Stimulated activated memory B cell treated with anti-CD40 and anti-IgM and Interleukin-4, amounts not matched to agents 10 μg/mL and 1 μg/mL and 100 μg/mL, for 72 hours (primary cell): ENCODE data around the gene CEP85.

Experiments
- ATAC-seq: fragments of 150-1000 bp; cut with Tn5 transposase; 2 replicates; pipeline ENCODE4 v1.10.0; 2021
- H3K27ac Mint-ChIP-seq: one replicate; pipeline ENCODE4 v1.8.0; 2022; ENCODE audit warnings: mild to moderate bottlenecking, mixed read lengths
- H3K27me3 Mint-ChIP-seq: one replicate; pipeline ENCODE4 v1.8.0; 2022; ENCODE audit warnings: mixed read lengths
- H3K36me3 Mint-ChIP-seq: one replicate; pipeline ENCODE4 v1.8.0; 2022; ENCODE audit warnings: mixed read lengths
- H3K4me1 Mint-ChIP-seq: one replicate; pipeline ENCODE4 v1.8.0; 2022; ENCODE audit warnings: mixed read lengths
- H3K4me3 Mint-ChIP-seq: one replicate; pipeline ENCODE4 v1.8.0; 2022; ENCODE audit warnings: mild to moderate bottlenecking, moderate library complexity, mixed read lengths
- H3K9me3 Mint-ChIP-seq: one replicate; pipeline ENCODE4 v1.8.0; 2022; ENCODE audit warnings: mixed read lengths

Gene CEP85

GRCh38 chr1:26233903-26234643 lies at the start of gene CEP85:
Gene CEP85 (plus strand): TSS chr1:26234200. CDS start chr1:26239784, 5,584 bp downstream.
- no peaks in the 10 kb centered on the region for H3K27me3 Mint-ChIP-seq
- H3K4me1 Mint-ChIP-seq = peaks cover 42% of the 10 kb centered on the region
- peak within 1 kb of the TSS; percentile 87 for H3K27ac Mint-ChIP-seq
- H3K9me3 Mint-ChIP-seq = no peaks in the 10 kb centered on the region
- ATAC-seq = peak; percentile 99
- H3K36me3 Mint-ChIP-seq = no peaks in the 10 kb centered on the region
- peak within 1 kb of the TSS; percentile 99 for H3K4me3 Mint-ChIP-seq

GRCh38 chr1:26184883-26185282 lies 49.1 kb upstream of the CEP85 start:
- no peak overlapping the region for H3K4me3 Mint-ChIP-seq
- no peaks in the 10 kb centered on the region for H3K9me3 Mint-ChIP-seq
- no peaks in the 10 kb centered on the region for H3K36me3 Mint-ChIP-seq
- no peaks in the 10 kb centered on the region for H3K27me3 Mint-ChIP-seq
- ATAC-seq = no peak
- no peak overlapping the region for H3K27ac Mint-ChIP-seq
- H3K4me1 Mint-ChIP-seq = no peaks in the 10 kb centered on the region

GRCh38 chr1:26187882-26188281 lies 46.1 kb upstream of the CEP85 start:
- H3K27me3 Mint-ChIP-seq = peaks cover 8% of the 10 kb centered on the region
- no peaks in the 10 kb centered on the region for H3K4me1 Mint-ChIP-seq
- H3K9me3 Mint-ChIP-seq = no peaks in the 10 kb centered on the region
- H3K36me3 Mint-ChIP-seq = no peaks in the 10 kb centered on the region
- no peak for ATAC-seq
- H3K4me3 Mint-ChIP-seq = no peak overlapping the region
- H3K27ac Mint-ChIP-seq = no peak overlapping the region

GRCh38 chr1:26188477-26188876 lies 45.5 kb upstream of the CEP85 start:
- H3K4me1 Mint-ChIP-seq = no peaks in the 10 kb centered on the region
- no peak for ATAC-seq
- H3K4me3 Mint-ChIP-seq = no peak overlapping the region
- H3K27ac Mint-ChIP-seq = no peak overlapping the region
- no peaks in the 10 kb centered on the region for H3K36me3 Mint-ChIP-seq
- peaks cover 8% of the 10 kb centered on the region for H3K27me3 Mint-ChIP-seq
- no peaks in the 10 kb centered on the region for H3K9me3 Mint-ChIP-seq

- Mint-ChIP-seq H3K9me3 (no peaks in the 10 kb centered on the region), H3K27ac (no peak overlapping the region), H3K27me3 (peaks cover 8% of the 10 kb centered on the region), H3K4me1 (no peaks in the 10 kb centered on the region), H3K4me3 (no peak overlapping the region), H3K36me3 (no peaks in the 10 kb centered on the region)
- no peak for ATAC-seq
Measured at GRCh38 chr1:26189331-26189730, 44.7 kb upstream of the CEP85 start.

- no peaks in the 10 kb centered on the region for H3K4me1 Mint-ChIP-seq
- no peak for ATAC-seq
- no peak overlapping the region for H3K27ac Mint-ChIP-seq
- H3K4me3 Mint-ChIP-seq = no peak overlapping the region
- peaks cover 8% of the 10 kb centered on the region for H3K27me3 Mint-ChIP-seq
- H3K9me3 Mint-ChIP-seq = no peaks in the 10 kb centered on the region
- H3K36me3 Mint-ChIP-seq = no peaks in the 10 kb centered on the region
Measured at GRCh38 chr1:26189751-26190275, 44.2 kb upstream of the CEP85 start.

- H3K4me1 Mint-ChIP-seq = no peaks in the 10 kb centered on the region
- H3K4me3 Mint-ChIP-seq = no peak within 1 kb of the TSS
- ATAC-seq = no peak
- H3K27ac Mint-ChIP-seq = no peak within 1 kb of the TSS
- no peaks in the 10 kb centered on the region for H3K36me3 Mint-ChIP-seq
- H3K9me3 Mint-ChIP-seq = no peaks in the 10 kb centered on the region
- peaks cover 8% of the 10 kb centered on the region for H3K27me3 Mint-ChIP-seq
Measured at GRCh38 chr1:26190373-26190987, 43.5 kb upstream of the CEP85 start, which contains the start of gene CATSPER4. Gene CATSPER4 (plus strand): TSS chr1:26190602. CDS start chr1:26190628, 26 bp downstream.

GRCh38 chr1:26191739-26192138 lies 42.3 kb upstream of the CEP85 start:
- Mint-ChIP-seq H3K4me1 (no peaks in the 10 kb centered on the region), H3K9me3 (no peaks in the 10 kb centered on the region), H3K4me3 (no peak overlapping the region), H3K27me3 (peaks cover 10% of the 10 kb centered on the region), H3K27ac (no peak overlapping the region), H3K36me3 (no peaks in the 10 kb centered on the region)
- no peak for ATAC-seq

GRCh38 chr1:26195805-26196204 lies 38.2 kb upstream of the CEP85 start:
- H3K4me3 Mint-ChIP-seq = no peak overlapping the region
- H3K9me3 Mint-ChIP-seq = no peaks in the 10 kb centered on the region
- no peak for ATAC-seq
- no peak overlapping the region for H3K27ac Mint-ChIP-seq
- no peaks in the 10 kb centered on the region for H3K4me1 Mint-ChIP-seq
- H3K36me3 Mint-ChIP-seq = no peaks in the 10 kb centered on the region
- H3K27me3 Mint-ChIP-seq = peaks cover 50% of the 10 kb centered on the region

GRCh38 chr1:26197301-26197700 lies 36.7 kb upstream of the CEP85 start:
- H3K4me3 Mint-ChIP-seq = no peak overlapping the region
- H3K27me3 Mint-ChIP-seq = peaks cover 49% of the 10 kb centered on the region
- H3K27ac Mint-ChIP-seq = no peak overlapping the region
- no peaks in the 10 kb centered on the region for H3K9me3 Mint-ChIP-seq
- H3K4me1 Mint-ChIP-seq = peaks cover 13% of the 10 kb centered on the region
- no peaks in the 10 kb centered on the region for H3K36me3 Mint-ChIP-seq
- no peak for ATAC-seq

- Mint-ChIP-seq H3K27ac (no peak overlapping the region), H3K4me1 (peaks cover 13% of the 10 kb centered on the region), H3K4me3 (no peak overlapping the region), H3K9me3 (no peaks in the 10 kb centered on the region), H3K27me3 (peaks cover 54% of the 10 kb centered on the region), H3K36me3 (no peaks in the 10 kb centered on the region)
- no peak for ATAC-seq
Measured at GRCh38 chr1:26197813-26198212, 36.2 kb upstream of the CEP85 start.

- no peaks in the 10 kb centered on the region for H3K9me3 Mint-ChIP-seq
- H3K4me1 Mint-ChIP-seq = peaks cover 13% of the 10 kb centered on the region
- no peak overlapping the region for H3K4me3 Mint-ChIP-seq
- ATAC-seq = no peak
- no peaks in the 10 kb centered on the region for H3K36me3 Mint-ChIP-seq
- H3K27ac Mint-ChIP-seq = no peak overlapping the region
- H3K27me3 Mint-ChIP-seq = peaks cover 62% of the 10 kb centered on the region
Measured at GRCh38 chr1:26200413-26200812, 33.6 kb upstream of the CEP85 start.

GRCh38 chr1:26203642-26204318 lies 30.2 kb upstream of the CEP85 start:
- no peak overlapping the region for H3K4me3 Mint-ChIP-seq

GRCh38 chr1:26210147-26210870 lies 23.7 kb upstream of the CEP85 start:
- H3K4me1 Mint-ChIP-seq = no peaks in the 10 kb centered on the region
- H3K9me3 Mint-ChIP-seq = no peaks in the 10 kb centered on the region
- H3K4me3 Mint-ChIP-seq = no peak overlapping the region
- H3K27me3 Mint-ChIP-seq = no peaks in the 10 kb centered on the region
- no peak overlapping the region for H3K27ac Mint-ChIP-seq
- ATAC-seq = no peak
- H3K36me3 Mint-ChIP-seq = no peaks in the 10 kb centered on the region

More at GRCh38 chr1:26203642-26204318, 30.2 kb upstream of the CEP85 start:
- Mint-ChIP-seq H3K27me3 (peaks cover 41% of the 10 kb centered on the region), H3K4me1 (peaks cover 13% of the 10 kb centered on the region), H3K27ac (no peak overlapping the region), H3K36me3 (no peaks in the 10 kb centered on the region), H3K9me3 (no peaks in the 10 kb centered on the region)
- ATAC-seq = no peak

GRCh38 chr1:26212726-26213125 lies 21.3 kb upstream of the CEP85 start:
- ATAC-seq = no peak
- Mint-ChIP-seq H3K9me3 (no peaks in the 10 kb centered on the region), H3K4me3 (no peak overlapping the region), H3K36me3 (no peaks in the 10 kb centered on the region), H3K4me1 (no peaks in the 10 kb centered on the region), H3K27me3 (peaks cover 8% of the 10 kb centered on the region), H3K27ac (no peak overlapping the region)
